Measurements from ENCODE around the gene MRFAP1L1. TPM values are rescaled to one million over a fixed set of nuclear protein-coding genes. Genes with fewer than 3 reads are reported as not detected.

MRFAP1L1 gene
- total and polyA plus RNA-seq, 9 of the 15 experiments (the other 6 are each of a cell fraction or from before 2014, with no cell fraction given) = 37.6 to 111 (median 83.8) TPM

DNA sequence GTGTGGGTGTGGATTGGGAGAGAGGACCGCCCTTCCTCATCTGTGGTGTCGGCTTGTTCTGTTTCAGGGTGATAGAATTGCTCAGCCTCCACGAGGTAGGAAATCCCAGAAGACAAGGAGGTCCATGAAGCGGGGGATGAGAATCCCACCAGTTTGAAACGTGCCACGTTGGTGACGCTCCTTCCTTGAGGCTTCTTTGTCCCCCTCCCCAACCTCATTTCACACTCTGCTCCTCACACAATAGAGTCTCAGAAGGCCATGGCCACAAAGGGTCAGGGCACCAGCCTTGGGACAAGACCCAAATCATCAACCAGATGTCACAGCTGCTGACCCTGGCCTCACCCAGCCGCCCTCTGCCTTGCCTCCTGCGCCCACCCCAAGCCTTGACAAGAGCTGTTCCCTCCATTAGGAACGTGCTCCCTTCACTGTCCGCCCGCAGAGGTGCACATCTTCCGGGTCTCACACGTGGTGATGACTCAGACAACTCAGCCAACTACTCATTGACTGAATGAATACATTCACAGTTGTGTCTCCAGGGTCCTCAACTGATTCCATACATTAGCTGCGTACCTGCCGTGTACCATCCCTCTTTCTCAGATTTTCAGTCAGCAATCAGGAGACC lies 24.6 kb upstream of the MRFAP1L1 start (continued):
- TF ChIP-seq KDM1A (IDR thresholded peaks at IDR 0.05) (0 out of 4 replicates have a peak, but pooled peaks of 1 of the 2 experiments have one; percentile 3), HOXB6 (CRISPR knock-in tag; IDR thresholded peaks at IDR 0.05; ENCODE audit: borderline replicate concordance) (no peak), FOSL1 (tag; conservative IDR thresholded peaks at IDR 0.05) (peak; percentile 79), HDAC6 (IDR thresholded peaks at IDR 0.05; ENCODE audit: low read depth, low read length) (no peak), STAT5A (IDR thresholded peaks at IDR 0.05; ENCODE audit: borderline replicate concordance, low read length) (no peak), ZNF668 (CRISPR knock-in tag; IDR thresholded peaks at IDR 0.05) (peak; percentile 43; the same call in 1 of the 2 replicates), ETV5 (CRISPR knock-in tag; IDR thresholded peaks at IDR 0.05; ENCODE audit: low read depth) (peak; percentile 44; the same call in 1 of the 2 replicates), RAD51 (IDR thresholded peaks at IDR 0.05; ENCODE audit: borderline replicate concordance, low read depth) (peak; percentile 17; the same call in 1 of the 2 replicates), NUFIP1 (IDR thresholded peaks at IDR 0.05; ENCODE audit: partially characterized antibody) (peak; percentile 45), MAFK (IDR thresholded peaks at IDR 0.05; ENCODE audit: low read length) (peak; percentile 26; the same call in 1 of the 2 replicates), ELF2 (CRISPR knock-in tag; IDR thresholded peaks at IDR 0.05) (no peak), MBD2 (IDR thresholded peaks at IDR 0.05; ENCODE audit: borderline replicate concordance, low read depth) (no peak), EGR1 (conservative IDR thresholded peaks at IDR 0.05) (peak; percentile 62; the same call in 1 of the 2 replicates), TEAD1 (CRISPR knock-in tag; IDR thresholded peaks at IDR 0.05) (peak in 1 of 2 experiments; percentile 61; a peak in 1 of 4 replicates), ZNF316 (IDR thresholded peaks at IDR 0.05) (0 out of 2 replicates have a peak, but pooled peaks have one; percentile 4), ZNF583 (CRISPR knock-in tag; IDR thresholded peaks at IDR 0.05) (0 out of 2 replicates have a peak, but pooled peaks have one; percentile 52), KLF6 (CRISPR knock-in tag; IDR thresholded peaks at IDR 0.05; ENCODE audit: borderline replicate concordance) (no peak), NCOA6 (IDR thresholded peaks at IDR 0.05) (no peak), NFE2 (IDR thresholded peaks at IDR 0.05; ENCODE audit: low read depth) (peak; percentile 42; the same call in 1 of the 2 replicates)
- TF ChIP-seq, protein P1, sequence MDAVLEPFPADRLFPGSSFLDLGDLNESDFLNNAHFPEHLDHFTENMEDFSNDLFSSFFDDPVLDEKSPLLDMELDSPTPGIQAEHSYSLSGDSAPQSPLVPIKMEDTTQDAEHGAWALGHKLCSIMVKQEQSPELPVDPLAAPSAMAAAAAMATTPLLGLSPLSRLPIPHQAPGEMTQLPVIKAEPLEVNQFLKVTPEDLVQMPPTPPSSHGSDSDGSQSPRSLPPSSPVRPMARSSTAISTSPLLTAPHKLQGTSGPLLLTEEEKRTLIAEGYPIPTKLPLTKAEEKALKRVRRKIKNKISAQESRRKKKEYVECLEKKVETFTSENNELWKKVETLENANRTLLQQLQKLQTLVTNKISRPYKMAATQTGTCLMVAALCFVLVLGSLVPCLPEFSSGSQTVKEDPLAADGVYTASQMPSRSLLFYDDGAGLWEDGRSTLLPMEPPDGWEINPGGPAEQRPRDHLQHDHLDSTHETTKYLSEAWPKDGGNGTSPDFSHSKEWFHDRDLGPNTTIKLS (IDR thresholded peaks at IDR 0.05; ENCODE audit: borderline replicate concordance, low read depth) = no peak
- TF ChIP-seq, protein P2, sequence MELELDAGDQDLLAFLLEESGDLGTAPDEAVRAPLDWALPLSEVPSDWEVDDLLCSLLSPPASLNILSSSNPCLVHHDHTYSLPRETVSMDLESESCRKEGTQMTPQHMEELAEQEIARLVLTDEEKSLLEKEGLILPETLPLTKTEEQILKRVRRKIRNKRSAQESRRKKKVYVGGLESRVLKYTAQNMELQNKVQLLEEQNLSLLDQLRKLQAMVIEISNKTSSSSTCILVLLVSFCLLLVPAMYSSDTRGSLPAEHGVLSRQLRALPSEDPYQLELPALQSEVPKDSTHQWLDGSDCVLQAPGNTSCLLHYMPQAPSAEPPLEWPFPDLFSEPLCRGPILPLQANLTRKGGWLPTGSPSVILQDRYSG (tag; conservative IDR thresholded peaks at IDR 0.05; ENCODE audit: low read depth) = peak; percentile 55; the same call in 1 of the 2 replicates
- TF ChIP-seq, protein P3, sequence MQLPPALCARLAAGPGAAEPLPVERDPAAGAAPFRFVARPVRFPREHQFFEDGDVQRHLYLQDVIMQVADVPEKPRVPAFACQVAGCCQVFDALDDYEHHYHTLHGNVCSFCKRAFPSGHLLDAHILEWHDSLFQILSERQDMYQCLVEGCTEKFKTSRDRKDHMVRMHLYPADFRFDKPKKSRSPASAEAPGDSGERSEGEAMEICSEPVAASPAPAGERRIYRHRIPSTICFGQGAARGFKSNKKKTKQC (CRISPR knock-in tag; IDR thresholded peaks at IDR 0.05) = peak; percentile 36; the same call in 1 of the 2 replicates
- TF ChIP-seq, protein P4, sequence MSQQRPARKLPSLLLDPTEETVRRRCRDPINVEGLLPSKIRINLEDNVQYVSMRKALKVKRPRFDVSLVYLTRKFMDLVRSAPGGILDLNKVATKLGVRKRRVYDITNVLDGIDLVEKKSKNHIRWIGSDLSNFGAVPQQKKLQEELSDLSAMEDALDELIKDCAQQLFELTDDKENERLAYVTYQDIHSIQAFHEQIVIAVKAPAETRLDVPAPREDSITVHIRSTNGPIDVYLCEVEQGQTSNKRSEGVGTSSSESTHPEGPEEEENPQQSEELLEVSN (IDR thresholded peaks at IDR 0.05; ENCODE audit: borderline replicate concordance in 1 of 2, extremely low read depth in 1 of 2, insufficient read depth in 1 of 2, insufficient read length in 1 of 2, low read depth in 1 of 2, low read length in 1 of 2, poor library complexity in 1 of 2, severe bottlenecking in 1 of 2) = peak; percentile 74 to 86
- TF ChIP-seq, protein P5, sequence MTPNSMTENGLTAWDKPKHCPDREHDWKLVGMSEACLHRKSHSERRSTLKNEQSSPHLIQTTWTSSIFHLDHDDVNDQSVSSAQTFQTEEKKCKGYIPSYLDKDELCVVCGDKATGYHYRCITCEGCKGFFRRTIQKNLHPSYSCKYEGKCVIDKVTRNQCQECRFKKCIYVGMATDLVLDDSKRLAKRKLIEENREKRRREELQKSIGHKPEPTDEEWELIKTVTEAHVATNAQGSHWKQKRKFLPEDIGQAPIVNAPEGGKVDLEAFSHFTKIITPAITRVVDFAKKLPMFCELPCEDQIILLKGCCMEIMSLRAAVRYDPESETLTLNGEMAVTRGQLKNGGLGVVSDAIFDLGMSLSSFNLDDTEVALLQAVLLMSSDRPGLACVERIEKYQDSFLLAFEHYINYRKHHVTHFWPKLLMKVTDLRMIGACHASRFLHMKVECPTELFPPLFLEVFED (CRISPR knock-in tag; conservative IDR thresholded peaks at IDR 0.05) = no peak
